Prostate gland (tissue), 2 donors: ENCODE data around the gene TTBK1.

Source experiments
- POLR2A ChIP-seq: fragments of 450-650 bp; IDR thresholded peaks from one replicate; pipeline ENCODE4 v1.6.1; 2016; ENCODE audit warnings: antibody characterized with exemption, mild to moderate bottlenecking
- POLR2AphosphoS5 ChIP-seq: sonication (generic); formaldehyde crosslinking; IDR thresholded peaks from one replicate; pipeline ENCODE4 v1.6.1; 2017; ENCODE audit warnings: antibody characterized with exemption
- TF ChIP-seq, protein P1 (sequence below), 4 experiments: fragments of 200-600 bp in 2 of 4; fragments of 450-650 bp in 2 of 4; sonication (generic) in 2 of 4; IDR thresholded peaks; 1 replicate in 3 of 4; 2 replicates in 1 of 4; pipeline ENCODE4 v1.5.1; 2016 to 2019; ENCODE audit warnings: antibody characterized with exemption in 4 of 4, mild to moderate bottlenecking in 2 of 4, moderate library complexity in 2 of 4

DNA sequence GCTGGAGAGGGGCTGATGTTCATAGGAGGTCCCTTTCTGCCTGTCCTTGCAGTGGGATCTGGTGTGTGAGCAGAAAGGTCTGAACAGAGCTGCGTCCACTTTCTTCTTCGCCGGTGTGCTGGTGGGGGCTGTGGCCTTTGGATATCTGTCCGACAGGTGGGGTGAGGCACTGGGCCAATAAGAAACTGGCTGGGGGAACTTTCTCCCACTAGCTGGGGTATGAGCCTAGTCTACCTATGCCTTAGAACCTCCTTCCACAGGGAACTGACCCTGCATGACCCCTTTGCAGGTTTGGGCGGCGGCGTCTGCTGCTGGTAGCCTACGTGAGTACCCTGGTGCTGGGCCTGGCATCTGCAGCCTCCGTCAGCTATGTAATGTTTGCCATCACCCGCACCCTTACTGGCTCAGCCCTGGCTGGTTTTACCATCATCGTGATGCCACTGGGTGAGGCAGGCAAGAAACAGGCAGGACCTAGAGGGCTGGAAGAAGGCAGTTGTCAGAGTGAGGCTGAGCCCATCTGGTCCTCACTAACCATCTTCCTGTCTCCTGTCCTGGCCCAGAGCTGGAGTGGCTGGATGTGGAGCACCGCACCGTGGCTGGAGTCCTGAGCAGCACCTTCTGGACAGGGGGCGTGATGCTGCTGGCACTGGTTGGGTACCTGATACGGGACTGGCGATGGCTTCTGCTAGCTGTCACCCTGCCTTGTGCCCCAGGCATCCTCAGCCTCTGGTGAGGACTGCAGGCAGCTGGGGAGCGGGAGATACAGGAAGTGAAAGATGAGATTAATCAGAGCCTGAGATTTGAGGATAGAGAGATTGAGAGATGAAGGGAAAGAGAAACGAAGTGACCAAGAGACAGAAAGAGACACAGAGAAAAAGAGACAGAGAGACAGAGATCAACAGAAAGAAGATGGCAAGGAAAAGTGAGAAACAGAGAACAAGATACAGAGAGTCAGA, 56.3 kb downstream of the TTBK1 start:
- TF ChIP-seq, protein P1, sequence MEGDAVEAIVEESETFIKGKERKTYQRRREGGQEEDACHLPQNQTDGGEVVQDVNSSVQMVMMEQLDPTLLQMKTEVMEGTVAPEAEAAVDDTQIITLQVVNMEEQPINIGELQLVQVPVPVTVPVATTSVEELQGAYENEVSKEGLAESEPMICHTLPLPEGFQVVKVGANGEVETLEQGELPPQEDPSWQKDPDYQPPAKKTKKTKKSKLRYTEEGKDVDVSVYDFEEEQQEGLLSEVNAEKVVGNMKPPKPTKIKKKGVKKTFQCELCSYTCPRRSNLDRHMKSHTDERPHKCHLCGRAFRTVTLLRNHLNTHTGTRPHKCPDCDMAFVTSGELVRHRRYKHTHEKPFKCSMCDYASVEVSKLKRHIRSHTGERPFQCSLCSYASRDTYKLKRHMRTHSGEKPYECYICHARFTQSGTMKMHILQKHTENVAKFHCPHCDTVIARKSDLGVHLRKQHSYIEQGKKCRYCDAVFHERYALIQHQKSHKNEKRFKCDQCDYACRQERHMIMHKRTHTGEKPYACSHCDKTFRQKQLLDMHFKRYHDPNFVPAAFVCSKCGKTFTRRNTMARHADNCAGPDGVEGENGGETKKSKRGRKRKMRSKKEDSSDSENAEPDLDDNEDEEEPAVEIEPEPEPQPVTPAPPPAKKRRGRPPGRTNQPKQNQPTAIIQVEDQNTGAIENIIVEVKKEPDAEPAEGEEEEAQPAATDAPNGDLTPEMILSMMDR (IDR thresholded peaks at IDR 0.05): no peak
- TF ChIP-seq POLR2AphosphoS5 (no peak), POLR2A (no peak)
